HepG2 (cell line): Measurements from ENCODE around the gene SLC43A3. TPM values are rescaled to one million over a fixed set of nuclear protein-coding genes. Genes with fewer than 3 reads are reported as not detected.

Source experiments
- ATAC-seq: fragments of 200-7000 bp; cut with Tn5 transposase; 3 replicates; pipeline ENCODE4 v1.9.1; 2020; ENCODE audit warnings: mild to moderate bottlenecking, moderate library complexity
- BruUV-seq: library from RNA; stranded (reverse); fragments of 400-500 nt; replicated peaks from 2 replicates; lab custom pipeline; 2021; lab: Mats Ljungman, UMichigan
- CTCF ChIA-PET: fragments of 300-600 bp; formaldehyde crosslinking; extraction: SDS; loops from one replicate; lab custom pipeline; 2021; ENCODE audit warnings: low total read pairs, inconsistent platforms, low intra/inter-chr PET ratio; lab: Yijun Ruan, JAX
- POLR2A ChIA-PET: fragments of 350-600 bp; sonication (Branson Sonifier 250); formaldehyde crosslinking; loops from one replicate; lab custom pipeline; 2020; ENCODE audit warnings: antibody characterized with exemption, inconsistent platforms; lab: Yijun Ruan, JAX
- DNase-seq: peaks from one replicate; pipeline ENCODE4 v3.0.0-alpha.2; 2015; ENCODE audit warnings: low spot score
- FAIRE-seq: peaks from 3 replicates; lab custom pipeline; 2011; peaks lifted over from hg19 to GRCh38; lab: Jason Lieb, UNC
- H2AFZ ChIP-seq: one replicate; pipeline ENCODE4 v1.6.1; 2011; ENCODE audit warnings: low read length, inconsistent platforms
- H3K27ac ChIP-seq: fragments of 300-600 bp; 3 replicates; pipeline ENCODE4 v1.8.0; 2011; ENCODE audit warnings: mixed run types, mild to moderate bottlenecking, mixed read lengths, low read length, inconsistent platforms; ENCODE audit not compliant: insufficient read depth; ENCODE audit errors: extremely low read length
- H3K27me3 ChIP-seq, 2 experiments: fragments of 200-600 bp in 1 of 2; 2 replicates in 1 of 2; 3 replicates in 1 of 2; pipeline versions ENCODE4 v1.6.0 to v1.8.0; 2011; ENCODE audit warnings: low read length in 2 of 2, mild to moderate bottlenecking in 2 of 2, moderate library complexity in 2 of 2, inconsistent platforms in 1 of 2; ENCODE audit not compliant: insufficient read depth in 2 of 2, control insufficient read depth in 1 of 2
- H3K36me3 ChIP-seq, 2 experiments: fragments of 200-600 bp in 1 of 2; replicated peaks in 1 of 2; 2 replicates in 1 of 2; 3 replicates in 1 of 2; pipeline versions ENCODE4 v1.5.1 to v1.8.0; 2011; ENCODE audit warnings: low read length in 2 of 2, inconsistent platforms in 1 of 2; ENCODE audit not compliant: insufficient read depth in 2 of 2, control insufficient read depth in 1 of 2
- H3K4me1 ChIP-seq: 2 replicates; pipeline ENCODE4 v1.5.1; 2012; ENCODE audit warnings: low read length, inconsistent platforms; ENCODE audit not compliant: insufficient read depth
- H3K4me2 ChIP-seq: 2 replicates; pipeline ENCODE4 v1.6.0; 2011; ENCODE audit warnings: low read depth, low read length, inconsistent platforms
- H3K4me3 ChIP-seq, 3 experiments: fragments of 200-600 bp in 1 of 3; sonication (generic), shearing (Covaris generic) in 1 of 3; replicated peaks in 1 of 3; 2 replicates each; pipeline ENCODE4 v1.5.1; 2011 to 2016; ENCODE audit warnings: low read length in 3 of 3, inconsistent platforms in 2 of 3, low read depth in 2 of 3, mild to moderate bottlenecking in 2 of 3, control low read depth in 1 of 3, mixed read lengths in 1 of 3; ENCODE audit not compliant: insufficient read depth in 1 of 3
- H3K79me2 ChIP-seq: one replicate; pipeline ENCODE4 v1.6.1; 2011; ENCODE audit warnings: low read length, inconsistent platforms; ENCODE audit not compliant: insufficient read depth
- H3K9ac ChIP-seq: 2 replicates; pipeline ENCODE4 v1.6.0; 2011; ENCODE audit warnings: mild to moderate bottlenecking, low read depth, low read length, inconsistent platforms; ENCODE audit not compliant: insufficient read depth
- H3K9me3 ChIP-seq: 2 replicates; pipeline ENCODE4 v1.5.1; 2012; ENCODE audit warnings: mild to moderate bottlenecking, low read length
- H4K20me1 ChIP-seq: 2 replicates; pipeline ENCODE4 v1.6.0; 2011; ENCODE audit warnings: inconsistent platforms, mild to moderate bottlenecking, low read length, moderate library complexity; ENCODE audit not compliant: insufficient read depth
- HNRNPK ChIP-seq: fragments of 200-400 bp; formaldehyde crosslinking; IDR thresholded peaks from 2 replicates; pipeline ENCODE4 v1.6.1; 2018; ENCODE audit warnings: low read length, low read depth, moderate library complexity, mild to moderate bottlenecking; ENCODE audit not compliant: poor library complexity, severe bottlenecking
- PREB ChIP-seq: sonication (generic); formaldehyde crosslinking; IDR thresholded peaks from 2 replicates; pipeline ENCODE4 v1.4.0; 2020; ENCODE audit warnings: missing genetic modification reagents
- RFXANK ChIP-seq: IDR thresholded peaks from 2 replicates; pipeline ENCODE4 v1.6.1; 2016
- ZFP37 ChIP-seq: sonication (generic); formaldehyde crosslinking; IDR thresholded peaks from 2 replicates; pipeline ENCODE4 v1.4.0; 2020; ENCODE audit warnings: missing genetic modification reagents, borderline replicate concordance
- ZNF24 ChIP-seq: fragments of 450-650 bp; IDR thresholded peaks from 2 replicates; pipeline ENCODE4 v1.6.1; 2017; ENCODE audit warnings: antibody characterized with exemption, mild to moderate bottlenecking
- WGBS: methylation state at CpG from one replicate; pipeline ENCODE4 v1.1.6; 2017; ENCODE audit warnings: low lambda C conversion rate; 5-methylcytosine and 5-hydroxymethylcytosine counted together
- in situ Hi-C: cut with HindIII; loops from 2 replicates; pipeline ENCODE4 v1.10.0; 2017; ENCODE audit warnings: low pct_unique_long_range_greater_than_20kb; ENCODE audit not compliant: extremely low pct_ligation_motif_present
- intact Hi-C: fragments of 100-400 bp; cut with micrococcal nuclease; formaldehyde crosslinking; loops from one replicate; pipeline ENCODE4 v1.10.0; 2022; ENCODE audit not compliant: unreplicated experiment
- polyA plus RNA-seq, 8 experiments: library from polyadenylated mRNA; depleted of rRNA in 3 of 8; stranded (reverse) in 7 of 8; unstranded in 1 of 8; fragments of >200 nt; fragmentation: Illumina TruSeq in 4 of 8; extraction: Trizol in 4 of 8; gene quantifications; 2 replicates each; pipeline versions ENCODE4 v1.2.1 to v1.2.3, GENCODE V29; 2011 to 2016; ENCODE audit warnings: low read depth in 4 of 8, missing spikeins in 1 of 8, mixed read lengths in 1 of 8; ENCODE audit not compliant: insufficient read depth in 1 of 8
- total RNA-seq, 5 experiments: library from RNA; depleted of rRNA; stranded (reverse); fragments of >200 nt; fragmentation: Illumina TruSeq; extraction: Trizol; gene quantifications; 2 replicates each; pipeline ENCODE4 v1.2.3, GENCODE V29; 2016; ENCODE audit warnings: low read depth in 1 of 5

Gene SLC43A3
- total and polyA plus RNA-seq, 2 of the 13 experiments (the other 11 are each of a cell fraction or from before 2014, with no cell fraction given) = 2.6 TPM; not detected in 1

DNA sequence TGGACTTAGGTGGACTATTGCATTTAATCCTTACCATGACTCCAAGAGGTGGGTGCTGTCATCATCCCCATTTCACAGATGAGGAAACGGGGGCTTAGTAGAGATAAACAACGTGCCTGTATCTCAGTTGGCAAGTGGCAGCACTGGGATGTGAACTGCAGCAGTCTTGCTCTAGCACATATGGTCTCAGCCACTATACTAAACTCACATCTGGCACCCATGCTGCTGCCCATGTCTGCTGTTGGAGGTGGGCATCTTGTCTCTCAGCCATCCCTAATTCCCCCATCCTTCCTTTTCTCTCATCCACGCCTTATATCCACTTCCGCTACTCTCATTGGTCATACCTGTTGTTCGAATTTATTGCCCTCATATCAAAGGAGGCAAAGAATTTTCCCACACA, 49.8 kb downstream of the SLC43A3 start:
- peaks cover 0 to 4% of the 10 kb centered on the region in 2 experiments; a peak in 2 of 5 replicates for H3K27me3 ChIP-seq
- no peak for TF ChIP-seq RFXANK (CRISPR knock-in tag)
- no peak for TF ChIP-seq ZFP37 (CRISPR knock-in tag)
- TF ChIP-seq, all 625 proteins: peak for 0
- no peaks in the 10 kb centered on the region for H3K9me3 ChIP-seq
- in situ Hi-C loops = no loop called here
- no peak overlapping the region for H3K4me2 ChIP-seq
- H3K4me1 ChIP-seq = peaks cover 13% of the 10 kb centered on the region
- ChIA-PET POLR2A (no interaction called here), CTCF (no interaction called here)
- no peaks in the 10 kb centered on the region for H4K20me1 ChIP-seq
- no peak for ATAC-seq
- no peak overlapping the region for H3K9ac ChIP-seq
- H3K36me3 ChIP-seq = no peaks in the 10 kb centered on the region
- WGBS = 54% methylated on average over 3 of the region's 5 CpGs
- H3K27ac ChIP-seq = no peak overlapping the region
- H2AFZ ChIP-seq = no peak overlapping the region
- no peak overlapping the region for H3K4me3 ChIP-seq
- no peaks in the 10 kb centered on the region for H3K79me2 ChIP-seq
- no peak for DNase-seq
- BruUV-seq = no TSS peak
- FAIRE-seq = no peak
- intact Hi-C loops = no loop called here

DNA sequence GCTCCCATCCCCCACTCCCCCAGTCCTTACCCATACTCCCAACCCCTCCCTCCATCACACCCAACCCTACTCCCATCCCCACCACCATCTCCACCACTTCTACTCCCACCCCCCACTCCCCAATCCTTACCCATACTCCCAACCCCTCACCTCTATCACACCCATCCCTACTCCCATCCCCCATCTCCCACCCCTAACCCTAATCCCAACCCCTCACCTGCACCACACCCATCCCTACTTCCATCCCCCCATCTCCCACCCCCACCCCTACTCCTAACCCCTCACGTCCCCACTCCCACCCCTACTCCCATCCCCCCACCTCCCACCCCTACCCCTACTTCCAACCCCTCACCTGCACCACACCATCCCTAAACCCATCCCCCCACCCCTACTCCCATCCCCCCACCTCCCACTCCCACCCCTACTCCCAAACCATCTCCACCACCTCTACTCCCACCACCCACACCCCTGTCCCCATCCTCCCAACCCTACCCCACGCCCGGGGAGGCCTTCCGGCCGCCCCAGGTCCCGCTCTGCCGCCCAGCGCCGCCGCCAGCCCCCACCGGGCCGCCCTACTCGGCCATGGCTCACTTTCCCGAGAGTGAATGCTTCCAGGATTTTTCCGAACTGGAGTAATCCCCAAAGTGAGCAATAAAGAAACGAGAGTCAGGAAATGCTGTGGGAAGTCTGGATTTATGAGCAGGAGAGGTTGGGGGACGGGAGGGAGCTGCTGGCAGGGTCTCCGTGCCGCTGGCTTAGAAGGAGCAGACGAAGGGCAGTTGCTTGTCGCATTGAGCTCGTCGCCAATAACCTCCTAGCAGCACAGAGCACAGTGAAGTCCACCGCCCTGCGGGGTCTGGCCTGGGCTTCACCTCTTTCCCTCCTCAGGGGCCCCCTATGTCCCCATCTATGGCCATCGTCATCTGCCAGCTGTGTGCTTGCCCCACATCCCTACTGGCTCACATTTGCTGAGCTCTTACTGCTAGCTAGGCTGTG, 50.5 kb downstream of the SLC43A3 start:
- FAIRE-seq = no peak
- Histone ChIP-seq H3K9me3 (no peaks in the 10 kb centered on the region), H3K4me2 (no peak overlapping the region), H3K79me2 (no peaks in the 10 kb centered on the region), H3K9ac (no peak overlapping the region), H3K4me1 (peaks cover 13% of the 10 kb centered on the region), H3K36me3 (no peaks in the 10 kb centered on the region), H2AFZ (no peak overlapping the region), H4K20me1 (no peaks in the 10 kb centered on the region), H3K4me3 (no peak overlapping the region), H3K27me3 (peaks cover 0 to 4% of the 10 kb centered on the region in 2 experiments; a peak in 3 of 5 replicates), H3K27ac (no peak overlapping the region)
- ATAC-seq = no peak
- in situ Hi-C loops = no loop called here
- POLR2A ChIA-PET = no interaction called here
- no peak for TF ChIP-seq ZNF24
- no peak for TF ChIP-seq PREB
- TF ChIP-seq HNRNPK = peak; percentile 70
- CTCF ChIA-PET = no interaction called here
- BruUV-seq = no TSS peak
- 55% methylated on average over 24 of the region's 26 CpGs for WGBS
- intact Hi-C loops = no loop called here
- no peak for DNase-seq
